BE2C (cell line): Measurements from ENCODE around the gene LIPA.

Experiments used
- DNase-seq: peaks from one replicate; pipeline ENCODE4 v3.0.0-alpha.2; 2020
- H3K27me3 ChIP-seq: fragments of 250-450 bp; sonication (Bioruptor Pico); 2 replicates; pipeline ENCODE4 v1.5.1; 2020; ENCODE audit warnings: mild to moderate bottlenecking
- H3K36me3 ChIP-seq: fragments of 250-450 bp; sonication (Bioruptor Pico); 2 replicates; pipeline ENCODE4 v1.5.1; 2020; ENCODE audit warnings: mild to moderate bottlenecking
- H3K4me1 ChIP-seq: fragments of 250-450 bp; sonication (Bioruptor Pico); 2 replicates; pipeline ENCODE4 v1.5.1; 2020
- H3K4me3 ChIP-seq: 2 replicates; pipeline ENCODE4 v1.5.1; 2011; ENCODE audit warnings: low read depth, low read length
- H3K9me3 ChIP-seq: fragments of 250-450 bp; sonication (Bioruptor Pico); 2 replicates; pipeline ENCODE4 v1.5.1; 2020
- CTCF ChIP-seq: IDR thresholded peaks from 2 replicates; pipeline ENCODE4 v1.5.1; 2012; ENCODE audit warnings: mild to moderate bottlenecking, low read depth, low read length

The LIPA gene

GRCh38 chr10:89210794-89211425 is 40.7 kb downstream of the LIPA start:
- Histone ChIP-seq H3K27me3 (peaks cover 29% of the 10 kb centered on the region), H3K4me3 (no peak overlapping the region), H3K9me3 (no peaks in the 10 kb centered on the region), H3K36me3 (no peaks in the 10 kb centered on the region), H3K4me1 (no peaks in the 10 kb centered on the region)
- TF ChIP-seq CTCF, result no peak
- DNase-seq, result no peak

DNA sequence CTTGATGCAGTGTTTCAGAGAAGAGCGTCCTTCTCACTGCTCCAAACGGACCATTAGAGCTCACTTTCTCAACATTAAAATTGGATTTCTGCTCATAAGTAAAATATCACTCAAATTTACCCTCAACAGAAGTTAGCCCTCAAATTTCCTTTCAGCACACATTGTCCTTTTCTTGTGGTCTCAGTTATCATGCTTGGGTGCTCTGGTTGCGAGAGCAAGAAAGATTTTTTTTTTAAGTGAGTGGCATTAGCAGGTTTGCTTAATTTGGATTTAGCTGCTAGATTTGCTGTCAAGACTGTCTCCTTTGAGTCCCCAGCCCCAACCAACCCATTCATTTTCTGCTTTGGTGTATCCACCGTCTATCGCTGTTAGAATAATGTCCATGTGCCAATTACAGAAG is 41.9 kb downstream of the LIPA start:
- H3K27me3 ChIP-seq, result peaks cover 41% of the 10 kb centered on the region
- DNase-seq, result no peak
- H3K4me1 ChIP-seq, result no peaks in the 10 kb centered on the region
- TF ChIP-seq CTCF, result no peak
- no peaks in the 10 kb centered on the region for H3K36me3 ChIP-seq
- H3K4me3 ChIP-seq, result no peak overlapping the region
- no peaks in the 10 kb centered on the region for H3K9me3 ChIP-seq

GRCh38 chr10:89207801-89208551 is 43.6 kb downstream of the LIPA start:
- DNase-seq, result peak; percentile 32
- H3K27me3 ChIP-seq, result peaks cover 45% of the 10 kb centered on the region

DNA sequence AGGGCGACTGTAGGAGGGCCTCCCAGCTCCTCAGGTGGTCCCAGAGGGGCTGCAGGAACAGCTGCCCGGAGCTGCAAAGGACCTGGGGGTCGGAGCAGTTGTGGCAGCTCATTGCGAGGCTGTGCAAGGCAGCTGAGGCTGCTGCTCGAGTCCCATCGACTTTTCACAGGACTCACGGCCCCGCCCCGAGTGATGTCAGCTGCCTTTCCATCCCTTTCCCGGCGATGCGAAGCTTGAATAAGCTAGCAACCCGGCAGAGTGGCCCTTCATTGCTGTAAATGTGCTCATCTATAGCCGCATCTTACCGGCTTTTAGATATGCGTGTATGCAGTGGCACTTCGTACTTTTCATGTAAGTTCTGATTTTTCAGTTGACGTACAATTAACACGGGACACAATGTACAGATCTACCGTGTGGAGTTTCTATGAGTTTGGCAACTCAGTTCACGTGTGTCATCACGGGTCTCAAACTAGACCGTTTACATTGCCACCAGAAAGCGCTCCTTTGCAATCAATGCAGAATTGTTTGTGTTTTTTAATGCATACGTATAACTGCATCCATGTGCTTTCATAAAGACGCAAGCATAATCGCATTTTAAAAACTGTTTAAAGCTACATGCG is 44.3 kb downstream of the LIPA start, which contains the start of gene CH25H:
Gene CH25H, minus strand, starts transcription at position 137 of the 620 bp plus-strand sequence. Its CDS starts 25 bp downstream, at position 112.
- DNase-seq, result peak; percentile 63

More at GRCh38 chr10:89207801-89208551, 43.6 kb downstream of the LIPA start:
- no peaks in the 10 kb centered on the region for H3K4me1 ChIP-seq
- TF ChIP-seq CTCF, result no peak
- H3K36me3 ChIP-seq, result no peaks in the 10 kb centered on the region
- no peaks in the 10 kb centered on the region for H3K9me3 ChIP-seq
- peak overlapping the region; percentile 63 for H3K4me3 ChIP-seq

DNA sequence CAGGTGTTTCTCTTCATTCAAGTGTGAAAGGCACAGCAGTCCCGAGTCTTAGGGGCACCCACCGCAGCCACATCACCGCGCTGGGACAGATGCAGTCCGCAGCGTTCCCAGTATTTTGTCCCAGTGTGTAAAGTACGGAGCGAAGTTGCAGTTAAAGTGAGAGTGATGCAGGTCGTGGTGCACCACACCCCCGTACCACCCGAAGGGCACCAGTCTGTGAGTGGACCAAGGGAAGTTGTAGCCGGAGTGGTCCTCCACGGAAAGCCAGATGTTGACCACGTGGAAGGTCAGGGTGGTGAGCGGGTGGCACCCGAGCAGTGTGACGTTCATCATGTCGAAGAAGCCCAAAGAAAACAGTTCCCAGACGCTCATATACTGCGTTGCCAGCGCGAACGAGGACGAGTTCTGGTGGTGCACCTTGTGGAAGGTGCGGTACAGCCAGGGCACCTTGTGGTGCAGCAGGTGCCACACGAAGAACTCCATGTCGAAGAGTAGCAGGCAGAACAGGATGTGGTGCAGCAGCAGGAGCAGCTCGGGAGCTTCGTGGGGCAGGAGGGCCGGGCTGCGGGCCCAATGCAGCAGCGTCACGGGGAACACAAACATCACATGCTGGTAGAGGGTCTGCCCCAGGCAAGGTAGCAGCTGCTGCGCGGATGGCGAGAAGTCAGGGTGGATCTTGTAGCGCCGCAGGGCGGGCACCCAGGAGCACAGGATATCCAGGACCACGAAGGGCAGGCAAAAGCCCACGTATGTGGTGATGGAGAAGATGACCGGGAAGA is 45.0 kb downstream of the LIPA start:
- no peaks in the 10 kb centered on the region for H3K36me3 ChIP-seq
- H3K4me1 ChIP-seq, result no peaks in the 10 kb centered on the region
- peaks cover 45% of the 10 kb centered on the region for H3K27me3 ChIP-seq
- TF ChIP-seq CTCF, result no peak
- DNase-seq, result peak; percentile 10
- H3K9me3 ChIP-seq, result no peaks in the 10 kb centered on the region
- peak overlapping the region; percentile 63 for H3K4me3 ChIP-seq

More for the DNA sequence above, 44.3 kb downstream of the LIPA start, which contains the start of gene CH25H:
- Histone ChIP-seq H3K27me3 (peaks cover 45% of the 10 kb centered on the region), H3K4me3 (peak within 1 kb of the TSS; percentile 63), H3K9me3 (no peaks in the 10 kb centered on the region), H3K36me3 (no peaks in the 10 kb centered on the region), H3K4me1 (no peaks in the 10 kb centered on the region)
- no peak for TF ChIP-seq CTCF
